ENCODE data around the gene AOC1.
"Not testable (repeated sequence)": the region's sequence is repeated elsewhere in the genome, so short reads cannot be mapped to it uniquely, and the experiment has no call there.

- TF ChIP-seq, protein P1, sequence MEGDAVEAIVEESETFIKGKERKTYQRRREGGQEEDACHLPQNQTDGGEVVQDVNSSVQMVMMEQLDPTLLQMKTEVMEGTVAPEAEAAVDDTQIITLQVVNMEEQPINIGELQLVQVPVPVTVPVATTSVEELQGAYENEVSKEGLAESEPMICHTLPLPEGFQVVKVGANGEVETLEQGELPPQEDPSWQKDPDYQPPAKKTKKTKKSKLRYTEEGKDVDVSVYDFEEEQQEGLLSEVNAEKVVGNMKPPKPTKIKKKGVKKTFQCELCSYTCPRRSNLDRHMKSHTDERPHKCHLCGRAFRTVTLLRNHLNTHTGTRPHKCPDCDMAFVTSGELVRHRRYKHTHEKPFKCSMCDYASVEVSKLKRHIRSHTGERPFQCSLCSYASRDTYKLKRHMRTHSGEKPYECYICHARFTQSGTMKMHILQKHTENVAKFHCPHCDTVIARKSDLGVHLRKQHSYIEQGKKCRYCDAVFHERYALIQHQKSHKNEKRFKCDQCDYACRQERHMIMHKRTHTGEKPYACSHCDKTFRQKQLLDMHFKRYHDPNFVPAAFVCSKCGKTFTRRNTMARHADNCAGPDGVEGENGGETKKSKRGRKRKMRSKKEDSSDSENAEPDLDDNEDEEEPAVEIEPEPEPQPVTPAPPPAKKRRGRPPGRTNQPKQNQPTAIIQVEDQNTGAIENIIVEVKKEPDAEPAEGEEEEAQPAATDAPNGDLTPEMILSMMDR (conservative IDR thresholded peaks at IDR 0.05; ENCODE audit: low read depth, low read length): not testable (repeated sequence)
- TF ChIP-seq EZH2 (IDR thresholded peaks at IDR 0.05; ENCODE audit: borderline replicate concordance, low read depth, low read length, poor library complexity, severe bottlenecking): not testable (repeated sequence)
Observed at GRCh38 chr7:150910305-150910995, 58.1 kb downstream of the AOC1 start.

All from A673 (cell line).